ENCODE measurements around the gene IFNL2. TPM values are rescaled to one million over a fixed set of nuclear protein-coding genes. Genes with fewer than 3 reads are reported as not detected.
"Not testable (repeated sequence)": the region's sequence is repeated elsewhere in the genome, so short reads cannot be mapped to it uniquely, and the experiment has no call there.

IFNL2 gene
- not detected for total RNA-seq
- polyA plus RNA-seq = not detected
- long read RNA-seq, donor 1 = 0 reads
- long read RNA-seq, donor 2 = 0 reads
- long read RNA-seq, donor 3 = 0 reads

DNA sequence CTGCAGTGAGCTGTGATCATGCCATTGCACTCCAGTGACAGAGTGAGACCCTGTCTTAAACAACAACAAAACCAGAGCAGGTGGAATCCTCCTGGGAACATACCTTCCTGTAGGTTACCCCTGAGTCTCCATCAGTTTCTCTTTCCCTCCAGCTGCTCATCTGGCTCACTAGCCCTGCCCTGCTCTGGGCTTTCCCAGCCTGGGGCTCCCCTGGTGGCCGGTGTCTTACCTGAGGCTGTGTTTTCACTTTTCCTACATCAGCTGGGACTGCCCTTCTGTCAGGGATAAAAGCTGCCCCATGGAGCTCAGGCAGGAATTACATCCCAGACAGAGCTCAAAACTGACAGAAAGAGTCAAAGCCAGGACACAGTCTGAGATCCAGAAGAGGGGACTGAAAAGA, at the start of gene IFNL2:
Gene IFNL2 (plus strand): TSS at position 312 of the 400 bp plus-strand sequence. CDS start 173 bp downstream, outside the sequence.
- H3K36me3 ChIP-seq; DNase-seq; H3K27me3 ChIP-seq; H3K9me3 ChIP-seq; H3K4me3 ChIP-seq; H3K27ac ChIP-seq; H3K4me1 ChIP-seq (ENCODE audit: insufficient read depth); intact Hi-C loops (cut with DNase I): not testable (repeated sequence)
- WGBS, 3 donors = no CpG with 5 or more reads among the region's 1 CpG

DNA sequence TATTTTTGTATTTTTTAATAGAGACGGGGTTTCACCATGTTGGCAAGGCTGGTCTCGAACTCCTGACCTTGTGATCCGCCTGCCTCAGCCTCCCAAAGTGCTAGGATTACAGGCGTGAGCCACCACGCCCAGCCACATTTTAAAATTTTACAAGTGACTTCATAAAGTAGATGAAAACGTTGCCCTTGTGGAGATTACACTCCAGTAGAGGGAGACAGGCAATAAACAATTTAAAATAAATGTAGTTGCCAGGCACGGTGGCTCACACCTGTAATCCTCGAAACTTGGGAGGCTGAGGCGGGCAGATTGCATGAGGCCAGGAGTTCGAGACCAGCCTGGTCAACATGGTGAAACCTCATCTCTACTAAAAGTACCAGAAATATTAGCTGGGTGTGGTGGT, 49.1 kb upstream of the IFNL2 start:
- intact Hi-C loops (cut with DNase I); H3K4me1 ChIP-seq (ENCODE audit: insufficient read depth); H3K27ac ChIP-seq; H3K27me3 ChIP-seq; DNase-seq; H3K4me3 ChIP-seq; H3K9me3 ChIP-seq; H3K36me3 ChIP-seq: not testable (repeated sequence)
- 63 to 72% (median 72%) methylated on average over 10 of the region's 10 CpGs for WGBS, 3 donors

DNA sequence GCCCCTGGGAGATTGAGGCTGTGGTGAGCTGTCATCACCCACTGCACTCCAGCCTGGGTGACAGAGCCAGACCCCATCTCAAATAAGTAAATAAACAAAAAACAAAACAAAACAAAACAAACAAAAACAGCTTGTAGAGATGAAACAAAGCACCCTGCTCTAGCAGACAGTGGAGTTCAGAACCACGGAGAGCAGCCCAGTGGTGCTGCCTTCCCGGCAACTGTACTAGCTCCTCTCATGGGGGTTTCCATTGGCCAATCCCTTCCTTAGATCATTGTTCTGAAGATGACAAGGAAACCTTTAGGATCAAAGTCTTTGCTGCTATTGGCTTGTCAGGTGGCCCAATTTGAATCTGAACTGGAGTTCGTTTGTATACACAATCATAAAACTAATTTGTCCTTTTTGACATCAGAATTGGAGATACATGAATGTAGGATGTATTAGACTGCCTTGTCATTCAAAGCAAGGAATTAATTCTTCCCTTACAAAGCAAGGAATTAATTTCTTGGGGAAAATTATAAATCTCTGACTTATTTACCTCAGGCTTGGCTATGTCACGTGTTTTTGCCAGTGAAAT, 44.4 kb upstream of the IFNL2 start:
- no peaks in the 10 kb centered on the region for H3K9me3 ChIP-seq
- TF ChIP-seq POLR2A (IDR thresholded peaks at IDR 0.05) (no peak), EP300 (IDR thresholded peaks at IDR 0.05) (no peak)
- TF ChIP-seq, protein P1, sequence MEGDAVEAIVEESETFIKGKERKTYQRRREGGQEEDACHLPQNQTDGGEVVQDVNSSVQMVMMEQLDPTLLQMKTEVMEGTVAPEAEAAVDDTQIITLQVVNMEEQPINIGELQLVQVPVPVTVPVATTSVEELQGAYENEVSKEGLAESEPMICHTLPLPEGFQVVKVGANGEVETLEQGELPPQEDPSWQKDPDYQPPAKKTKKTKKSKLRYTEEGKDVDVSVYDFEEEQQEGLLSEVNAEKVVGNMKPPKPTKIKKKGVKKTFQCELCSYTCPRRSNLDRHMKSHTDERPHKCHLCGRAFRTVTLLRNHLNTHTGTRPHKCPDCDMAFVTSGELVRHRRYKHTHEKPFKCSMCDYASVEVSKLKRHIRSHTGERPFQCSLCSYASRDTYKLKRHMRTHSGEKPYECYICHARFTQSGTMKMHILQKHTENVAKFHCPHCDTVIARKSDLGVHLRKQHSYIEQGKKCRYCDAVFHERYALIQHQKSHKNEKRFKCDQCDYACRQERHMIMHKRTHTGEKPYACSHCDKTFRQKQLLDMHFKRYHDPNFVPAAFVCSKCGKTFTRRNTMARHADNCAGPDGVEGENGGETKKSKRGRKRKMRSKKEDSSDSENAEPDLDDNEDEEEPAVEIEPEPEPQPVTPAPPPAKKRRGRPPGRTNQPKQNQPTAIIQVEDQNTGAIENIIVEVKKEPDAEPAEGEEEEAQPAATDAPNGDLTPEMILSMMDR (IDR thresholded peaks at IDR 0.05) = no peak
- no peak overlapping the region for H3K27ac ChIP-seq
- intact Hi-C loops (cut with DNase I) = no loop called here
- WGBS, 3 donors = 17 to 22% (median 22%) methylated on average over 4 of the region's 4 CpGs
- H3K4me1 ChIP-seq (ENCODE audit: insufficient read depth) = no peaks in the 10 kb centered on the region
- H3K4me3 ChIP-seq = no peak overlapping the region
- H3K36me3 ChIP-seq = no peaks in the 10 kb centered on the region
- no peak for DNase-seq
- no peaks in the 10 kb centered on the region for H3K27me3 ChIP-seq

DNA sequence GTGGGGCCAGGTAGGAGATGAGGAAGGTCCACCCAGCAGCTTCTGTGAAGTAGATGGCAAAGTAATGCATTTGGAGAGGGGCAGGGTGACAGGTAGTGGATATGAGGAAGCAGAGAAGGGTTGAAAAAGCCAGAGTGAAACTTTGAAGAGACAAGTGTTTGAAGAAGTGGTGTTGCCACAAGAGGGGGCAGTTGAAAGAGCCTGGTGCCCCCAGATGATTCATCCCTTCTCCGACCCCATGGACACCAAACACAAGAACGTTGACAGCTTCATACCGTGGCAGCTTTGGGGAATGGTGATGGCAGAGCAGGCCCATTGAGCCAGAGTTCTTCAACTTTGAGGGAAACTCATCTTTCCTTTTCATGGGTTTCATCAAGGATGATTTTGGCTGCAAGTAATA, 43.3 kb upstream of the IFNL2 start:
- DNase-seq = no peak
- intact Hi-C loops (cut with DNase I) = no loop called here
- no peak for TF ChIP-seq POLR2A (IDR thresholded peaks at IDR 0.05)
- TF ChIP-seq EP300 (IDR thresholded peaks at IDR 0.05) = no peak
- TF ChIP-seq, protein P1 (IDR thresholded peaks at IDR 0.05) = no peak
- H3K27me3 ChIP-seq = no peaks in the 10 kb centered on the region
- H3K36me3 ChIP-seq = no peaks in the 10 kb centered on the region
- H3K4me1 ChIP-seq (ENCODE audit: insufficient read depth) = no peaks in the 10 kb centered on the region
- no peak overlapping the region for H3K27ac ChIP-seq
- 27 to 35% (median 33%) methylated on average over 3 of the region's 3 CpGs for WGBS, 3 donors
- no peaks in the 10 kb centered on the region for H3K9me3 ChIP-seq
- no peak overlapping the region for H3K4me3 ChIP-seq

DNA sequence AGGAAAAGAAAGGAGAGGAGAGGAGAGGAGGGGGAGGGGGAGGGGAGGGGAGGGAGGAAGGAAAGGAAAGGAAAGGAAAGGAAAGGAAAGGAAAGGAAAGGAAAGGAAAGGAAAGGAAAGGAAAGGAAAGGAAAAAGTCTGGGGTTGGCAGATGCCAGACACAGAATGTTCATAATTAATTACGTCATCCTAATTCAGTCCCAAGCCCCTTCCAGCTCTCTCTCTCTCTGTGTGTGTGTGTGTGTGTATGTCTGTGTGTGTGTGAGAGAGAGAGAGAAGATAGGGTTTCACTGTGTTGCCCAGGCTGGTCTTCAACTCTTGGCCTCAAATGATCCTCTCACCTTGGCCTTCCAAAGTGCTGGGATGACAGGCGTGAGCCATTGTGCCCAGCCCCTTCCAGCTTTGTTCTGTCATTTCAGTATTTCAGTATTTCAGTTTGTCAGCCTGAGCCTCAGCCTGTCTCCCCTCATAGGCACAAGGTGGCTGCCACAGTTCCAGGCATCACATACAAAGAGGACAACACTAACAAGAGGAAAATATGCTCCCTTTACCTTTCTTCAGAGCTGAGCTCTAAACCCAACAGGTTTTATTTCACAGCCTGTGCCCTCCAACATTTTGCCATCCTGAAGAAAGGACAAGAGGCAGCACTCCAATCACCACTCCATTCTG, 38.0 kb upstream of the IFNL2 start:
- intact Hi-C loops (cut with DNase I) = no loop called here
- 72 to 80% (median 72%) methylated on average over 2 of the region's 2 CpGs for WGBS, 3 donors

More for the DNA sequence above, 38.0 kb upstream of the IFNL2 start:
- no peak overlapping the region for H3K4me3 ChIP-seq
- no peak overlapping the region for H3K27ac ChIP-seq
- DNase-seq = no peak
- no peaks in the 10 kb centered on the region for H3K27me3 ChIP-seq
- no peaks in the 10 kb centered on the region for H3K9me3 ChIP-seq
- H3K36me3 ChIP-seq = no peaks in the 10 kb centered on the region
- TF ChIP-seq, protein P1 (IDR thresholded peaks at IDR 0.05) = no peak
- TF ChIP-seq EP300 (IDR thresholded peaks at IDR 0.05) (no peak), POLR2A (IDR thresholded peaks at IDR 0.05) (no peak)
- H3K4me1 ChIP-seq (ENCODE audit: insufficient read depth) = no peaks in the 10 kb centered on the region
